ENCODE measurements around the gene PASD1.
"Not testable (repeated sequence)": the region's sequence is repeated elsewhere in the genome, so short reads cannot be mapped to it uniquely, and the experiment has no call there.

The PASD1 gene

GRCh38 chrX:151631822-151632221 is 68.3 kb downstream of the PASD1 start:
- FAIRE-seq = no peak

DNA sequence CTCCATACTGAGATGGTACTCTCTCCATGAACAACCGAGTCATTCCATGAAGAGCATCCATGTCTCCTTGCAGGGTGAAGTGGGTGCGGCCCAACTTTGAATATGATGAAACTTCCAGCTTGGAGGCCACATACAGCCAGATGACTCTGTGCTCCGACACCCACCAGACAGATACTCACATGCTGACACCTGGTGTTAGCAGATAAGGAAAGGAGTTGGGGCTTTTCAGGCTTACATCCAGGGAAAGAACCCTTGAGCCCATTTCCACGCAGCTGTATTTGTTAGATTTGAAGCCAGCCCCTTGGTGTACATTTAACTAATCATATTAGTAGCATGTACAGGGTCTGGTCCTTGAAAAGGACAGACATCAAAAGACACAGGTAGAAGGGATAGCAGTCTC is 69.7 kb downstream of the PASD1 start:
- no peak for FAIRE-seq

GRCh38 chrX:151634937-151635336 is 71.5 kb downstream of the PASD1 start:
- no peak for FAIRE-seq

DNA sequence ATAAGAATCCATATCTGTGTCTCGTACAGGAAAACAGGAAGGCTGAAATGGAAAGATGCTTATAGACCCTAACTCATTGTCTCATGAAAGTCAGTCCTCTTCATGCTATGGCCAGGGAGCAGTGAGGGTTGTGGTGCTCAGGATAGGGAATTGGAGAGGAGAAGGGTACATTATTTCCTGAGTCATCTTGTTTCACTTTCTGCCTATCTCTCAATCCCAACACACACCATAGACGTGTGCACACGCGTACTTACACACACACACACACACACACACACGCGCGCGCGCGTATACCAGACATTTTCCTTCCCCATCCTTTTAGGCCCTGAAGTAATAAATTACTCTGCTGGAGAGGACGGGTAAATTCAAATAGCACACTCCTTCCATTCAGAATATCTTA is 78.1 kb downstream of the PASD1 start:
- no peak for FAIRE-seq

DNA sequence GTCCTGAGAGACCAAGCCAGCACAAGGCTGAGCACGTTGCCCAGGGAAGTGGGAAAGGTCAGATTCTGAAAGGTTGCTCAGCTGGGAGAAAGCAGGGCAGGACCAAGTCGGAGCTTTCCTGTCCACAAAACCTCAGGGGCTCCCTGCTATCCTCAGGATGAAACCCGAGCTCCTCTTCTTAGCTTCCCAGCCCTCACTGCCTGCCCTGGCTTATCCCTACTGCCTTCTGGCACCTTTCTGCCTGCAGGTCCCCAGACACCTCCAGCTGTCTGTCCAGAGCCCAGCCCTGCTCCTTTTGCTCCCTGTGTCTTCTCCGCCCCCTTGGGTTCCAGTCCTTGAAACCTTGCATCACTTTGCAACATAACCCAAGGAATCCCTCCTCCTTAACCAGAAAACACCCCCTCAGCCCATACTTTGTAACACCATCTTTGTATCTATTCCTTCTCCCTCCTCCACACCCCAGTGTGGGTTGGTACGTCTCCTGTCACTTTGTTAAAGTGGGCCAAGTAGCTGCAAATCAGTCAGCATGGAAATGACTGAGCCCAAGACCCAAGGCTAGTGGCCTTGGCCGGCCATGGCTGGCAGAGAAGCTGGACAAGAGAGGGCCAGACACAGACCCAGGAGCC is 111.8 kb downstream of the PASD1 start:
- FAIRE-seq = no peak

- no peak for FAIRE-seq
Observed at GRCh38 chrX:151676196-151676595, 112.7 kb downstream of the PASD1 start.

- FAIRE-seq = no peak
Observed at GRCh38 chrX:151679798-151680402, 116.4 kb downstream of the PASD1 start.

DNA sequence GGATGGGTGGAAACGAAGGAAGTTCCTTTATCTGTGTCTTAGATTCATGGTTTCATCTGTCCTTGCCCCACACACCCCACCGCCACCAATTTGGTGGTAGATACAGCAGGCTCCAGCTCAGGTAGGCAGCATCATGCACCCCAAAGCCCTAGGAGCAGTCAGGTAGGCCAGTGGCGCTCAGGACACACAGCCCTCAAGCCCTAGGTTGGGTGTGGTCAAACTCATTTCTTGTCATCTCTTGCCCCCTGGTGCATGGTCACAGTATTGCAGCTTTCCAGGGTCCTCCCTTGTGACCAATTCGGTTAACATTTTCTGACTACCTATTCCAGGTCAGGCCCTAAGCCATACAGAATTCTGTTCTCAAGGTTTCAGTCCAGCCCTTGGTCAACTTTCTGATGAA is 117.3 kb downstream of the PASD1 start:
- FAIRE-seq = no peak

DNA sequence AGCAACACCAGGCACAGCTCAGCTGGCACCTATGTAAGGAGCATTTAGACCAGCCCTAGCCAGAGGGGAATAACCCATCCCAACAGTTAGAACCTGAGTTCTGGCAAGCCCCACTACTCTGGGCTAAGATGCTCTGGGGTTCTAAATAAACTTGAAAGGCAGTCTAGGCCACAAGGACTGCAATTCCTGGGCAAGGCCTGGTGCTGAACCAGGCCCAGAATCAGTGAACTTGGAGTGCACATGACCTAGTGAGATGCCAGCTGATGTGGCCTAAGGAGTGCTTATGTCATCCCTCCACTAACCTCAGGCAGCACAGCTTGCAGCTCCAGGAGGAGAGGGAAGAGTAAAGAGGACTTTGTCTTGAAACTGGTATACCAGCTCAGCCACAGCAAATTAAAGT is 124.2 kb downstream of the PASD1 start:
- FAIRE-seq = no peak

- no peak for FAIRE-seq
Observed at GRCh38 chrX:151688695-151689094, 125.2 kb downstream of the PASD1 start.

- FAIRE-seq = no peak
Observed at GRCh38 chrX:151692825-151693224, 129.3 kb downstream of the PASD1 start.

GRCh38 chrX:151694121-151694520 is 130.6 kb downstream of the PASD1 start:
- no peak for FAIRE-seq

DNA sequence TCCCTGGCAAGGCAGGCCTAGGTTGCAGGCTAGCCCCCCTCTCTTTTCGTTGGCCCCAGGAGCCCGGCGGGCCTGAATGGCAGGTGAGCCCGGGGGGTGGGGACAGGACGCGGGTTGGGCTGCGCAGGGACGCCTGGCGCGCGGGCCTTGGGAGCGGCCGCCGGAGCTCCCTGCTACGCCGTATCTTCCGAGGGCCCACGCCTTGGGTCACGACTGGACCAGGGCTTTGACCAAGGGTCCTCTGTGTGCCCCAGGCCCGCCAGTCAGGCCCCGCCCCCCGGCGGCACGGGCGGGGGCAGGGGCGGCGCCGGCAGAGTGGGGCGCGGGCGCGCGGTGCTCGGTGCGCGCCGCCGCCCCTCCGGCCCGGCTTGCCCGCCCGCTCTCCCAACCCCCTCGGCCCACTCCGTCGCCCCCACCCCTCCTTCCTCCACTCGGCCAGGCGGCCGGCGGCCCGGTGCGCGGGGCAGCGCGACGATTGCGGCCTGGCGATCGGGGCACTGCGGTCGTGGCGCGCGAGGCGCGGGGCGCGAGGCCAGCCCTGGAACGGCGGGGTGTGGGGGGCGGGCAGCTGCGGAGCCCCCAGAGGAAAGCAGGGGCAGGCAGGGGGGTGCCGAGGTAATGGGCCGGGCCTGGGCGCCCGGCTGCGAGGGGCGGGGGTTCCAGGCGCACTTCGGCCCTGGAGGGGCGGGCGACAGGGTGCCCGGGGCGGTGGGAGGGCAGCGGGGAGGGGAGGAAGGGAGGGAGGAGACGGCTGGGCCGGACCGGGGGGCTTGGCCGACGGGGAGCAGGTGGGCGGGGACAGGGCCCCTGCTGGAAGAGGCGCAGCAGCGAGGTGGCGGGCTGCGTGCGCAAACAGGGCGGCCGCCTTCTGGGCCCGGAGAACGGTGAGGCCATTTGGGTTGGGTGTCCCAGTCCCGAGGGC is 131.4 kb downstream of the PASD1 start, which contains the start of gene PRRG3:
PRRG3 (plus strand) TSS at position 798 of the 922 bp plus-strand sequence. CDS start 3,357 bp downstream, outside the sequence.
- no peak for FAIRE-seq

GRCh38 chrX:151695583-151696340 is 132.3 kb downstream of the PASD1 start:
- no peak for FAIRE-seq

DNA sequence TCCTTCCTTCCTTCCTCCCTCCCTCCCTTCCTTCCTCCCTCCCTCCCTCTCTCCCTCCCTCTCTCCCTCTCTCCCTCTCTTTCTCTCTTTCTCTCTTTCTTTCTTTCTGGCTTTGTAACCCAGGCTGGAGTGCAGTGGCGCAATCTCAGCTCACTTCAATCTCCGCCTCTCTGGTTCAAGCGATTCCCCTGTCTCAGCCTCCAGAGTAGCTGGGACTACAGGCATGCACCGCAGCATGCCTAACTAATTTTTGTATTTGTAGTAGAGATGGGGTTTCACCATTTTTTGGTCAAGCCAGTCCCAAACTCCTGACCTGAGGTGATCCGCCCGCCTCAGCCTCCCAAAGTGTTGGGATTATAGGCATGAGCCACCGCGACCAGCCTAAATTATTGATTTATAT is 133.6 kb downstream of the PASD1 start:
- not testable (repeated sequence) for FAIRE-seq

DNA sequence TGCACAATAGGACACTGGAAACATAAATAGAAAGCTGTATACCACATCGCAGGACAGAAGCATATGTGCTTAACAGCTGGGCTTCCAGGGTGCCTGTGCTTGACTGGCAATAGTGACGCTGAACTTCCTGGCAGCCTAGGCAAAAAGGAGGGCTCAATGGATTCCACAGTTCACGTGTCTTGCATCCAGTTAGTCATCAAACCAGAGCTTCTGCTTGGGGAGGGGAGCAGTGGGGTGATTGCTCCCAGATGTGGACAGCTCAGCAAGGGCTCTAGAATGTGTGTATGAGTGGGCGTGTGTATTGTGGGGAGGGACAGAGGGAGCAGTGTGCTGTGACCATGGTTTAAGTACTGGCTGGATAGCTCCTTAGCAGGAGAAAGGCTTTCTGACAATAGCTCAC is 134.0 kb downstream of the PASD1 start:
- FAIRE-seq = no peak

GRCh38 chrX:151698485-151698884 is 135.0 kb downstream of the PASD1 start:
- FAIRE-seq = no peak

DNA sequence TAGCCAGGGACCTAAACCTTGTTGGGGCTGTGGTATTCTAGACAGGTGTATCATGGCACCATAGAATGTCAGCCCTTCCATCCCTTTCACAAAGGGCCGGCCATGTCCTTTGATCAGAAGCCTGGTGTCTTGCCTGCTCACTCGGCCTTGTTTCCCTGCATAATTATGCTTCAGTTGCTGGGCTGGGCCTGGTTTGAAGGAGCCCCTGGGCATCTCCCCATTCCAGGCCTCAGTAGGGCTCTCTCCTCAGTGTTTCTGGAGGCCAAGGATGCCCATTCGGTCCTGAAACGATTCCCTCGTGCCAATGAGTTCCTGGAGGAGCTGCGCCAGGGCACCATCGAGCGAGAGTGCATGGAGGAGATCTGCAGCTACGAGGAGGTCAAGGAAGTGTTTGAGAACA is 136.3 kb downstream of the PASD1 start:
- no peak for FAIRE-seq

DNA sequence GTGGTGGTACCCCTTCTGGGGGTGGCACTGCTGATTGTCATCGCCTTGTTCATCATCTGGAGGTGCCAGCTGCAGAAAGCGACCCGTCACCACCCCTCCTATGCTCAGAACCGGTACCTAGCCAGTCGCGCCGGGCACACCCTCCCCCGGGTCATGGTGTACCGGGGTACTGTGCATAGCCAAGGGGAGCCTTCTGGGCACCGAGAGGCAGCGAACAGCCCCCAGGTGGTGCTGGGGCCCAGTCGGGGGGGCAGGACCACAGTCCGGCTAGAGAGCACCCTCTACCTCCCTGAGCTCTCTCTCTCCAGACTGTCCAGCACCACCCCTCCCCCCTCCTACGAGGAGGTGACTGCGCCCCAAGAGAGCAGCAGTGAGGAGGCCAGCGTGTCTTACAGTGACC is 137.1 kb downstream of the PASD1 start:
- no peak for FAIRE-seq

GRCh38 chrX:151701071-151701470 is 137.6 kb downstream of the PASD1 start:
- FAIRE-seq = no peak

GRCh38 chrX:151701531-151701930 is 138.1 kb downstream of the PASD1 start:
- FAIRE-seq = no peak

- no peak for FAIRE-seq
Observed at GRCh38 chrX:151702026-151702714, 138.7 kb downstream of the PASD1 start.

Measured in endometrium (tissue), 2 donors.